SU-DHL-6 (cell line): ENCODE results near the gene EFHC2.

Source experiments
- H2AFZ ChIP-seq: fragments of 200-600 bp; sonication (generic); 2 replicates; pipeline ENCODE4 v1.6.1; 2014; ENCODE audit warnings: low read depth, mild to moderate bottlenecking, moderate library complexity, mixed read lengths, antibody characterized with exemption, low read length; ENCODE audit not compliant: severe bottlenecking
- H3F3A ChIP-seq: fragments of 200-600 bp; shearing (Covaris generic); 2 replicates; pipeline ENCODE4 v1.6.0; 2016; ENCODE audit warnings: antibody characterized with exemption, mild to moderate bottlenecking; ENCODE audit not compliant: insufficient read depth
- H3K27ac ChIP-seq: fragments of 200-600 bp; sonication (generic); 2 replicates; pipeline ENCODE4 v1.5.1; 2016; ENCODE audit warnings: low read depth, mild to moderate bottlenecking, low read length, moderate library complexity, mixed read lengths
- H3K27me3 ChIP-seq: fragments of 200-600 bp; sonication (generic), shearing (Covaris generic); 2 replicates; pipeline ENCODE4 v1.6.0; 2014; ENCODE audit warnings: mild to moderate bottlenecking, low read length
- H3K36me3 ChIP-seq: fragments of 200-600 bp; sonication (generic); 2 replicates; pipeline ENCODE4 v1.6.1; 2014; ENCODE audit warnings: mild to moderate bottlenecking, low read length, mixed read lengths
- H3K4me2 ChIP-seq: fragments of 300-600, 200-600 bp; shearing (Covaris generic), sonication (generic); 2 replicates; pipeline ENCODE4 v1.6.0; 2014; ENCODE audit warnings: low read length, low read depth, mild to moderate bottlenecking; ENCODE audit not compliant: poor library complexity, severe bottlenecking
- H3K4me3 ChIP-seq: fragments of 200-600 bp; sonication (generic); 2 replicates; pipeline ENCODE4 v1.5.1; 2014; ENCODE audit warnings: antibody characterized with exemption, low read length, mild to moderate bottlenecking, mixed read lengths; ENCODE audit not compliant: insufficient read depth, poor library complexity, severe bottlenecking
- H3K79me2 ChIP-seq: fragments of 200-600 bp; sonication (generic); 2 replicates; pipeline ENCODE4 v1.6.1; 2014; ENCODE audit warnings: mild to moderate bottlenecking, low read length, moderate library complexity; ENCODE audit not compliant: insufficient read depth
- H3K9ac ChIP-seq: fragments of 200-600 bp; sonication (generic); 2 replicates; pipeline ENCODE4 v1.7.0; 2014; ENCODE audit warnings: mild to moderate bottlenecking, low read length
- H3K9me2 ChIP-seq: fragments of 200-600 bp; sonication (generic); replicated peaks from 2 replicates; pipeline ENCODE4 v1.6.1; 2014; ENCODE audit warnings: low read length; ENCODE audit not compliant: insufficient read depth
- H3K9me3 ChIP-seq: fragments of 200-600 bp; sonication (generic); 2 replicates; pipeline ENCODE4 v1.6.1; 2014; ENCODE audit warnings: low read length, mixed read lengths; ENCODE audit not compliant: insufficient read depth
- H4K20me1 ChIP-seq: fragments of 200-600 bp; sonication (generic); 2 replicates; pipeline ENCODE4 v1.6.1; 2014; ENCODE audit warnings: low read depth, mild to moderate bottlenecking, antibody characterized with exemption, low read length, moderate library complexity, mixed read lengths
- CTCF ChIP-seq: fragments of 200-600 bp; sonication (generic); IDR thresholded peaks from one replicate; pipeline ENCODE4 v1.5.1; 2017; ENCODE audit warnings: antibody characterized with exemption, mild to moderate bottlenecking, low read length, moderate library complexity; ENCODE audit not compliant: insufficient read depth, poor library complexity, severe bottlenecking
- EZH2phosphoT487 ChIP-seq: fragments of 200-600 bp; sonication (generic), shearing (Covaris generic); conservative IDR thresholded peaks from 2 replicates; pipeline ENCODE4 v1.6.1; 2018; ENCODE audit warnings: mild to moderate bottlenecking, antibody characterized with exemption, low read length, moderate library complexity, mixed read lengths

The EFHC2 gene

GRCh38 chrX:44314259-44314734, 29.2 kb downstream of the EFHC2 start:
- Histone ChIP-seq H2AFZ (no peak overlapping the region), H3K9ac (no peak overlapping the region), H3F3A (no peaks in the 10 kb centered on the region), H3K4me2 (no peak overlapping the region), H3K9me2 (no peaks in the 10 kb centered on the region), H3K36me3 (no peaks in the 10 kb centered on the region), H3K9me3 (no peaks in the 10 kb centered on the region), H3K27me3 (no peaks in the 10 kb centered on the region), H3K4me3 (no peak overlapping the region), H3K79me2 (no peaks in the 10 kb centered on the region), H3K27ac (no peak overlapping the region), H4K20me1 (no peaks in the 10 kb centered on the region)
- TF ChIP-seq EZH2phosphoT487 = no peak

- no peak for TF ChIP-seq EZH2phosphoT487
- no peak overlapping the region for H3K27ac ChIP-seq
- H3F3A ChIP-seq = no peaks in the 10 kb centered on the region
- no peaks in the 10 kb centered on the region for H3K36me3 ChIP-seq
- H3K79me2 ChIP-seq = no peaks in the 10 kb centered on the region
- no peak overlapping the region for H3K9ac ChIP-seq
- H3K4me2 ChIP-seq = no peak overlapping the region
- H3K27me3 ChIP-seq = no peaks in the 10 kb centered on the region
- no peaks in the 10 kb centered on the region for H4K20me1 ChIP-seq
- no peak overlapping the region for H2AFZ ChIP-seq
- no peaks in the 10 kb centered on the region for H3K9me2 ChIP-seq
- no peak overlapping the region for H3K4me3 ChIP-seq
- H3K9me3 ChIP-seq = no peaks in the 10 kb centered on the region
Observed at GRCh38 chrX:44312421-44312820, 31.1 kb downstream of the EFHC2 start.

GRCh38 chrX:44310227-44310626, 33.2 kb downstream of the EFHC2 start:
- no peak overlapping the region for H3K9ac ChIP-seq
- H3K4me2 ChIP-seq = no peak overlapping the region
- no peak overlapping the region for H3K4me3 ChIP-seq
- H3K27me3 ChIP-seq = no peaks in the 10 kb centered on the region
- H3F3A ChIP-seq = no peaks in the 10 kb centered on the region
- H3K79me2 ChIP-seq = no peaks in the 10 kb centered on the region
- H3K9me2 ChIP-seq = no peaks in the 10 kb centered on the region
- no peaks in the 10 kb centered on the region for H3K36me3 ChIP-seq
- no peaks in the 10 kb centered on the region for H4K20me1 ChIP-seq
- H3K27ac ChIP-seq = no peak overlapping the region
- no peak for TF ChIP-seq CTCF
- no peak for TF ChIP-seq EZH2phosphoT487
- H2AFZ ChIP-seq = no peak overlapping the region
- H3K9me3 ChIP-seq = no peaks in the 10 kb centered on the region

GRCh38 chrX:44308869-44309268, 34.6 kb downstream of the EFHC2 start:
- Histone ChIP-seq H2AFZ (no peak overlapping the region), H4K20me1 (no peaks in the 10 kb centered on the region), H3K27ac (no peak overlapping the region), H3K36me3 (no peaks in the 10 kb centered on the region), H3K9me3 (no peaks in the 10 kb centered on the region), H3K4me3 (no peak overlapping the region), H3K79me2 (no peaks in the 10 kb centered on the region), H3K27me3 (no peaks in the 10 kb centered on the region), H3K4me2 (no peak overlapping the region), H3K9me2 (no peaks in the 10 kb centered on the region), H3K9ac (no peak overlapping the region), H3F3A (no peaks in the 10 kb centered on the region)
- no peak for TF ChIP-seq CTCF
- TF ChIP-seq EZH2phosphoT487 = no peak
